Left lung (tissue), 10 donors: Measurements from ENCODE around the gene VPS26C. TPM values are rescaled to one million over a fixed set of nuclear protein-coding genes. Genes with fewer than 3 reads are reported as not detected.

Experiments used
- ATAC-seq: fragments of 200-7000 bp; cut with Tn5 transposase; one replicate; pipeline ENCODE4 v1.9.1; 2020; ENCODE audit warnings: moderate library complexity
- DNase-seq, 4 donors: peaks; one replicate each; pipeline ENCODE4 v3.0.0-alpha.2; 2013 to 2020
- H3K27ac ChIP-seq, 2 donors: fragments of 200-600 bp; sonication (generic) in 1 of 2; one replicate each; pipeline versions ENCODE4 v1.5.0 to v1.8.0; 2020 to 2021
- H3K27me3 ChIP-seq, 2 donors: fragments of 200-600 bp; sonication (generic) in 1 of 2; one replicate each; pipeline versions ENCODE4 v1.5.0 to v1.8.0; 2020 to 2021
- H3K36me3 ChIP-seq, 2 donors: fragments of 200-600 bp; sonication (generic) in 1 of 2; one replicate each; pipeline versions ENCODE4 v1.5.0 to v1.8.0; 2020 to 2021
- H3K4me1 ChIP-seq, 2 donors: fragments of 200-600 bp; one replicate each; pipeline ENCODE4 v1.8.0; 2021
- H3K4me3 ChIP-seq, 2 donors: fragments of 200-600 bp; sonication (generic) in 1 of 2; one replicate each; pipeline versions ENCODE4 v1.5.0 to v1.8.0; 2020 to 2021; ENCODE audit warnings: mild to moderate bottlenecking in 1 of 2
- H3K9me3 ChIP-seq, 2 donors: fragments of 200-600 bp; sonication (generic) in 1 of 2; one replicate each; pipeline versions ENCODE4 v1.5.0 to v1.8.0; 2020 to 2021
- CTCF ChIP-seq, 2 donors: fragments of 200-600 bp; sonication (generic) in 1 of 2; IDR thresholded peaks; one replicate each; pipeline versions ENCODE4 v1.5.0 to v1.8.0; 2021; ENCODE audit warnings: antibody characterized with exemption in 2 of 2
- intact Hi-C, 2 donors: fragments of 100-400 bp; cut with DNase I; formaldehyde crosslinking; loops; one replicate each; pipeline versions ENCODE4 v1.11.2 to v1.14.2; 2022
- polyA plus RNA-seq, 6 donors: library from polyadenylated mRNA; unstranded; fragments of 120-200 nt; gene quantifications; one replicate each; pipeline ENCODE4 v1.2.1, GENCODE V29; 2013; ENCODE audit not compliant: insufficient read length in 6 of 6
- total RNA-seq, 2 donors: library from RNA; stranded (reverse); fragmentation: NEBNext Ultra II Directional; extraction: Animal tissue kit (Norgen Biotek cat#: 25700); gene quantifications; one replicate each; pipeline ENCODE4 v1.2.1, GENCODE V29; 2021
- donor health status: DM: no; HTN: yes; CAD: no.
- donor health status: DM: no; HTN: no; CAD: no.

VPS26C gene
- total and polyA plus RNA-seq, 8 donors, result 34.6 to 66.2 (median 38.4) TPM

DNA sequence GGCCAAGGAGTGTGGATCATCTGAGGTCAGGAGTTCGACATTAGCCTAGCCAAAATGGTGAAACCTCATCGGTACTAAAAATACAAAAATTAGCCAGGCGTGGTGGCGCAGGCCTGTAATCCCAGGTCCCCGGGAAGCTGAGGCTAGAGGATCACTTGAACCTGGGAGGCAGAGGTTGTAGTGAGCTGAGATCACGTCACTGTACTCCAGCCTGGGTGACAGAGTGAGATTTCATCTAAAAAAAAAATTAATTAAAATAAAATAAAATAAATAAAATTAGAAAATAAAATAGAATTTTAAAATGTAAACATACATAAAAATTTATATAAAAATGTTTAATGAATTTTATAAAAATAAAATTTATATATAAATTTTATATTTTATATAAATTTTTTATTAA, 5.8 kb upstream of the VPS26C start:
- Histone ChIP-seq H3K27me3 (no peaks in the 10 kb centered on the region), H3K4me3 (no peak overlapping the region), H3K4me1 (peaks cover 0 to 6% of the 10 kb centered on the region in 2 donors), H3K27ac (no peak overlapping the region), H3K36me3 (no peaks in the 10 kb centered on the region), H3K9me3 (no peaks in the 10 kb centered on the region)
- intact Hi-C loops, result no loop called here
- TF ChIP-seq CTCF (IDR thresholded peaks at IDR 0.05), result no peak
- DNase-seq (no peak), ATAC-seq (no peak)

DNA sequence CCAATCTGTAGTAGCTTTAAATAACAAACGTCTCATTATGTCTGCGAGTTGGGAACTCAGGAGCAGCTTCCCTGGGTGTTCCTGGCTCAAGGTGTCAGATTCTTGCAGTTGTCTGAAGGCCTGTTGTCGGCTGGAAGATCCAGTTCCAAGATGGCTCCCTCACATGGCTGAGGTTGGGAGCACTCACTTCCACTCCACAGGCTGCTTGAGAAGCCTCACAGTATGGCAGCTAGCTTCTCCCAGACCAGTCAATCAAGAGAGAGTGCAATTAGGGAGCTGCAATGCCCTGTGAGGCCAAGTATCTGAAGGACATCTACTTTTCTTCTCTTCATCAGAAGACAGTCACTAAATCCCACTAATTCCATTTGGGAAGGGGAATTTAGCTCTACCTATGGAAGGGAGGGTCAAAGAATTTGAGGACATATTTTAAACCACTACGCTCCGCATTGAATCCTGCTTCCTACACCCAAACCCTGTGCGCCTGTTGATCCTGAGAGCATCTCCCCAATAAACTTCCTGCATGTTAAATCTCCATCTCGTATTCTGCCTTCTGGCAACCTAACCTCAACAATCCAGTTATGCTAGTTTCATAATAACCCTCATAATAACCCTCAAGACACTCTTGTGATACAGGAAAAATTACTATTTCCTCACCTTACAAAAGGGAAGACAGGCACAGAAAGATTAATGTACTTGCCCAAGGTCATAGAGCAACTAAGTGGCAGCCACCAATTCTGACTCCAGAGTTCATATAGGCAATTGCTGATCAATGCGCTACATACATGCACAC, 3.6 kb upstream of the VPS26C start:
- Histone ChIP-seq H3K9me3 (no peaks in the 10 kb centered on the region), H3K27ac (peak overlapping the region in 1 of 2 donors; percentile 1), H3K4me1 (peaks cover 5 to 15% of the 10 kb centered on the region in 2 donors), H3K27me3 (no peaks in the 10 kb centered on the region), H3K4me3 (no peak overlapping the region), H3K36me3 (no peaks in the 10 kb centered on the region)
- TF ChIP-seq CTCF (IDR thresholded peaks at IDR 0.05), result no peak
- ATAC-seq, result no peak
- intact Hi-C loops, result no loop called here
- DNase-seq, result peak in 1 of 4 donors; percentile 41

DNA sequence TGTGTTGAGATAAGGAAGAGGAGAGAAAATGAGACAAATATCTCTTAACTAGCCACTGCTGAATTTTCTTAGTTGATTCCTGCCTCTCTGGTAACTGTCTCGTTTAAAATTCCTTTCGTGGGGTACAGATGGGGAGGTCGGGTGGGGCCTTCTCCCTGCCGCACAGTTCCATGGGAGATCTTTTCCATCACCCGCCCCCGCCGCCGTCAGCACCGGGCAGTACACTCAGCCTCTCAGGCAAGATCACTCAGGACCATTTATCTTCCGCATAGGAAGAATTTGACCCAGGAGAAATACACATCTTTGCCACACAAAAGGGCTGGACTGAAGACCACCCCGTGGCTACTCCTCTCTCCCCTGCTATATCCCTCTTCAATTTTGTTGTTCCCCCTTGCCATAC, 2.3 kb upstream of the VPS26C start:
- TF ChIP-seq CTCF (IDR thresholded peaks at IDR 0.05), result no peak
- intact Hi-C loops, result loop anchor here in 1 of 2 donors (10.0 kb wide), 1 partner anchor 95 kb away; the partner anchor contains the start of gene DYRK1A
- H3K27ac ChIP-seq, result no peak overlapping the region

DNA sequence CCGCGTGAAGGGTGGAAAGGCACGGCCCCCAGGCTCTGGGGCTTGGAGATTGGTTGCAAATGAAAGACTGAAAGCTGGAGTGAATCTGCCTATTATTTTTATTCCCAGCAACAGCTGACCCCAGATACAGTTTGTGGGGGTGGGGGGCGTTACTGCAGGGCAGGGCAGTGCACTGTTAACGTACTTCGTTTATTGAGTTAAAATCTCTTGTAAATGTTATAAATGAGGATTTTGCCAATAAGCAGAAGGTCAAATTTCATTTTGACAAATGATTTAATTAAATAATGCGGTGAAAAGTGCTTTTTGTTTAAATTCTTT, 1.0 kb upstream of the VPS26C start:
- TF ChIP-seq CTCF (IDR thresholded peaks at IDR 0.05), result no peak
- peak overlapping the region; percentile 99 for H3K27ac ChIP-seq

More for the DNA sequence above, 2.3 kb upstream of the VPS26C start:
- Histone ChIP-seq H3K27me3 (no peaks in the 10 kb centered on the region), H3K36me3 (no peaks in the 10 kb centered on the region), H3K9me3 (no peaks in the 10 kb centered on the region), H3K4me3 (no peak overlapping the region), H3K4me1 (peaks cover 7 to 28% of the 10 kb centered on the region in 2 donors)
- DNase-seq (no peak), ATAC-seq (no peak)

GRCh38 chr21:37266515-37267221, 466 bp downstream of the VPS26C start:
- Histone ChIP-seq H3K36me3 (no peaks in the 10 kb centered on the region), H3K27ac (peak overlapping the region; percentile 99), H3K4me3 (peak overlapping the region; percentile 94 to 98), H3K27me3 (no peaks in the 10 kb centered on the region), H3K9me3 (no peaks in the 10 kb centered on the region), H3K4me1 (peaks cover 7 to 43% of the 10 kb centered on the region in 2 donors)
- no peak for TF ChIP-seq CTCF (IDR thresholded peaks at IDR 0.05)
- peak in 1 of 4 donors; percentile 92 for DNase-seq
- ATAC-seq, result peak; percentile 19
- intact Hi-C loops, result loop anchor here in 1 of 2 donors (10.0 kb wide), 1 partner anchor 98 kb away; the partner anchor contains the start of gene DYRK1A

More for the DNA sequence above, 1.0 kb upstream of the VPS26C start:
- intact Hi-C loops, result loop anchor here in 1 of 2 donors (10.0 kb wide), 1 partner anchor 97 kb away; the partner anchor contains the start of gene DYRK1A
- ATAC-seq, result no peak
- no peak for DNase-seq
- Histone ChIP-seq H3K4me3 (peak overlapping the region; percentile 94 to 98), H3K36me3 (no peaks in the 10 kb centered on the region), H3K9me3 (no peaks in the 10 kb centered on the region), H3K27me3 (no peaks in the 10 kb centered on the region), H3K4me1 (peaks cover 7 to 41% of the 10 kb centered on the region in 2 donors)
